TTC549 (cell line): ENCODE data around the gene DAB1.

Experiments used
- FAIRE-seq: peaks from 2 replicates; lab custom pipeline; 2012; peaks lifted over from hg19 to GRCh38; lab: Jason Lieb, UNC

Gene DAB1

GRCh38 chr1:57316291-57316690, 107.6 kb downstream of the DAB1 start:
- FAIRE-seq, result no peak

GRCh38 chr1:57312869-57313268, 111.0 kb downstream of the DAB1 start:
- FAIRE-seq, result no peak

- no peak for FAIRE-seq
Measured at GRCh38 chr1:57311411-57311810, 112.4 kb downstream of the DAB1 start.

GRCh38 chr1:57311006-57311405, 112.9 kb downstream of the DAB1 start:
- FAIRE-seq, result no peak

- FAIRE-seq, result no peak
Measured at GRCh38 chr1:57309630-57310029, 114.2 kb downstream of the DAB1 start.

- no peak for FAIRE-seq
Measured at GRCh38 chr1:57307392-57308170, 116.3 kb downstream of the DAB1 start.

- FAIRE-seq, result no peak
Measured at GRCh38 chr1:57304591-57304990, 119.3 kb downstream of the DAB1 start.

GRCh38 chr1:57302812-57303596, 120.9 kb downstream of the DAB1 start:
- no peak for FAIRE-seq

- FAIRE-seq, result no peak
Measured at GRCh38 chr1:57300186-57300585, 123.7 kb downstream of the DAB1 start.

- no peak for FAIRE-seq
Measured at GRCh38 chr1:57296726-57297250, 127.1 kb downstream of the DAB1 start.

GRCh38 chr1:57295326-57295725, 128.5 kb downstream of the DAB1 start:
- FAIRE-seq, result no peak

GRCh38 chr1:57294177-57294576, 129.7 kb downstream of the DAB1 start:
- FAIRE-seq, result no peak

GRCh38 chr1:57293214-57293613, 130.6 kb downstream of the DAB1 start:
- FAIRE-seq, result no peak

GRCh38 chr1:57289781-57290180, 134.1 kb downstream of the DAB1 start:
- FAIRE-seq, result no peak

- no peak for FAIRE-seq
Measured at GRCh38 chr1:57285992-57286391, 137.9 kb downstream of the DAB1 start.

GRCh38 chr1:57282411-57282810, 141.4 kb downstream of the DAB1 start:
- no peak for FAIRE-seq

- FAIRE-seq, result no peak
Measured at GRCh38 chr1:57281324-57281723, 142.5 kb downstream of the DAB1 start.

GRCh38 chr1:57279909-57280666, 143.8 kb downstream of the DAB1 start:
- FAIRE-seq, result no peak

- no peak for FAIRE-seq
Measured at GRCh38 chr1:57278558-57278957, 145.3 kb downstream of the DAB1 start.

GRCh38 chr1:57277681-57278080, 146.2 kb downstream of the DAB1 start:
- FAIRE-seq, result no peak

GRCh38 chr1:57276918-57277317, 146.9 kb downstream of the DAB1 start:
- no peak for FAIRE-seq

GRCh38 chr1:57272601-57273000, 151.3 kb downstream of the DAB1 start:
- no peak for FAIRE-seq

GRCh38 chr1:57272150-57272549, 151.7 kb downstream of the DAB1 start:
- no peak for FAIRE-seq
